Measurements from ENCODE around the gene LPCAT2.
"Not testable (repeated sequence)": the region's sequence is repeated elsewhere in the genome, so short reads cannot be mapped to it uniquely, and the experiment has no call there.

The LPCAT2 gene

GRCh38 chr16:55597928-55598327 lies 89.1 kb downstream of the LPCAT2 start:
- DNase-seq (ENCODE audit: low read depth, low spot score): no peak

GRCh38 chr16:55605754-55606336 lies 97.0 kb downstream of the LPCAT2 start:
- DNase-seq (ENCODE audit: low read depth, low spot score): no peak

- no peak for DNase-seq (ENCODE audit: low read depth, low spot score)
Measured at GRCh38 chr16:55613613-55614335, 104.9 kb downstream of the LPCAT2 start.

GRCh38 chr16:55615071-55615470 lies 106.2 kb downstream of the LPCAT2 start:
- no peak for DNase-seq (ENCODE audit: low read depth, low spot score)

GRCh38 chr16:55615670-55616069 lies 106.8 kb downstream of the LPCAT2 start:
- not testable (repeated sequence) for DNase-seq (ENCODE audit: low read depth, low spot score)

GRCh38 chr16:55621771-55622170 lies 112.9 kb downstream of the LPCAT2 start:
- no peak for DNase-seq (ENCODE audit: low read depth, low spot score)

- no peak for DNase-seq (ENCODE audit: low read depth, low spot score)
Measured at GRCh38 chr16:55622272-55622671, 113.4 kb downstream of the LPCAT2 start.

- peak; percentile 45 for DNase-seq (ENCODE audit: low read depth, low spot score)
Measured at GRCh38 chr16:55622930-55623561, 114.2 kb downstream of the LPCAT2 start.

- DNase-seq (ENCODE audit: low read depth, low spot score): no peak
Measured at GRCh38 chr16:55623640-55624039, 114.8 kb downstream of the LPCAT2 start.

GRCh38 chr16:55624696-55625095 lies 115.8 kb downstream of the LPCAT2 start:
- DNase-seq (ENCODE audit: low read depth, low spot score): no peak

GRCh38 chr16:55625843-55626242 lies 117.0 kb downstream of the LPCAT2 start:
- no peak for DNase-seq (ENCODE audit: low read depth, low spot score)

GRCh38 chr16:55628306-55628968 lies 119.6 kb downstream of the LPCAT2 start:
- DNase-seq (ENCODE audit: low read depth, low spot score): no peak

- no peak for DNase-seq (ENCODE audit: low read depth, low spot score)
Measured at GRCh38 chr16:55630774-55631173, 121.9 kb downstream of the LPCAT2 start.

GRCh38 chr16:55632259-55632658 lies 123.4 kb downstream of the LPCAT2 start:
- no peak for DNase-seq (ENCODE audit: low read depth, low spot score)

- no peak for DNase-seq (ENCODE audit: low read depth, low spot score)
Measured at GRCh38 chr16:55634193-55634592, 125.3 kb downstream of the LPCAT2 start.
